A549 treated with ZK216348 at 1 μM for 4 hours (cell line): ENCODE results near the gene DDAH2. TPM values are rescaled to one million over a fixed set of nuclear protein-coding genes. Genes with fewer than 3 reads are reported as not detected.

Source experiments
- total RNA-seq: library from RNA; stranded (reverse); fragments of 200-300 nt; extraction: Qiagen RNA extraction; gene quantifications from 5 replicates; pipeline ENCODE4 v1.2.3, GENCODE V29; 2022; ENCODE audit warnings: low read depth

DDAH2 gene
- 27.1 to 32.0 TPM (median 31.7 TPM) in 5 replicates for total RNA-seq

DNA sequence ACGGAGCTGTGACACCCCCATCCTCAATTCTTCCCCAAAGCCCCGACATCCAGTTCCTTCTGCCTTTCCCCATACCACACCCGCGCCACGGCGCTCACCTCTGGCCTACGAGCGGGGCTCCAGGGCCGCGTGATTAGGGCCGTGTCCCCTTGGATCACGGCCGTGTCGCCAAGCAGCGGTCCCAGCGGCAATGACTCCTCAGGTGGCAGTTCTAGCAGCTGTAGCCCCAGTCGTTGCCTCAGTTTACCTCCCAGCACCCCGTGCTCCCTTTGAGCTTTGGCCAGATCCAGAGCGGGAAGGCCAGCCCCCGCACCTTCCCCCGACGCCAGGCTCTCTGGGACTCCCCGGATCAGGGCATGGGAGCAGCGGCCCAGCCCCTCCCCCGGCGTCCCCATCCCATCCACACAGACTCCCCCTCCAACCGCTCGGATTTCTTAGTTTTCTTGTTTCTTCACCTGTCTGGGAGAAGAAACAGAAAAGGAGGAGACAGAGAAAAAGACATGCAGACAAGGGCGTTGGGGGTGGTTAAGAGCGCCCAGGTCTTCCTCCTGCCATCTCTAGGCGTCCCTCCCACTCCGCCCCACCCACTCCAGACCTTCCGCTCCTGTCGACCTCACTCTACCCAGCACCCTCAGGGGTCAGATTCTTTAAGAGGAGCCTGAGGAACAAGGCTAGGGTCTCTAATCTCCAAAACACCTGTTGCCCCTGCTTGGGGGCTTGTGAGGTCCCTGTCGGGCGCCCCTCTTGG is at the start of gene DDAH2:
Gene DDAH2, minus strand, starts transcription at position 533 of the 748 bp plus-strand sequence. Its CDS starts 138 bp downstream, at position 395.

GRCh38 chr6:31776989-31777666 is 48.0 kb upstream of the DDAH2 start, which contains the start of gene VWA7:
Gene VWA7 (minus strand): TSS chr6:31777328. CDS start chr6:31776779, 549 bp downstream.

GRCh38 chr6:31762356-31762755 is 33.3 kb upstream of the DDAH2 start, which contains the start of gene SAPCD1:
Gene SAPCD1 (plus strand): TSS chr6:31762656. CDS start chr6:31763055, 399 bp downstream.

GRCh38 chr6:31739639-31740396 is 10.7 kb upstream of the DDAH2 start, which contains the start of gene MSH5:
Gene MSH5 (plus strand): TSS chr6:31740005. CDS start chr6:31740467, 462 bp downstream.

DNA sequence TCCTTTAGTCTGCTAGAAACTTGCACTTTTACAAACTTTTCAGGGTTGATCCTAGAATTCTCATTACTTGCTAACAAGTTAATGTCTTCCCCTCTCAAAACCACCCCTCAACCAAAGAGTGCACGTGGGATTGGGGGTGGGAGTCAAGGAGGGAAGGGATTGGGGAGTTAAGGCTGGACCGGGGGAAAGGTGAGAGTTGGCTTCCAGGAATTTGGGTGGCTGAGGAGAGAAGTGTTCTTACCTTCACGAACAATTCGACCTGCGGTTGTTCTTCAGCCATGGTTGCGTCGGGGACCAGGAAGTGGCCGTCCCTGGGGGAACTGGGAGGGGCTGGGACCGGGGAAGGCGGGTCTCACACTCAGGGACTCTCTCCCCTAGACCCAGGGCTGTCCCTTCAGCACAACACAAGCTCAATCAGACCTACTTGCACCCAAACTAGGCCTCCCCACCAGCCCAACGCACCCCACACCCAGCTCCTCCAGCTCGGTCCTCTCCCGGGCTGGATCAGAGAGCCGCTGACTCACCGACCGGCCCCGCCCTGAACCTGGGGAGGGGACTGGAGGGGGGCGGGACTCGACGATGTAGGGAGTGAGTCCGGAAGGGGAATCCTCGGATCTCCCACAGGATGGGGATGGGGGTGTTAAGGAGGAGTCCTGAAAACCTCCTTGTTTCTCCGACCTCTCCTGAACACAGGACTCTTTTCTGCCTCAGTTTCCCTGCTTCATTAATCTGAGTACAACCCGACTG is 7.1 kb upstream of the DDAH2 start, which contains the start of gene CLIC1:
Gene CLIC1, minus strand, starts transcription at position 510 of the 747 bp plus-strand sequence. Its CDS starts 230 bp downstream, at position 280.

DNA sequence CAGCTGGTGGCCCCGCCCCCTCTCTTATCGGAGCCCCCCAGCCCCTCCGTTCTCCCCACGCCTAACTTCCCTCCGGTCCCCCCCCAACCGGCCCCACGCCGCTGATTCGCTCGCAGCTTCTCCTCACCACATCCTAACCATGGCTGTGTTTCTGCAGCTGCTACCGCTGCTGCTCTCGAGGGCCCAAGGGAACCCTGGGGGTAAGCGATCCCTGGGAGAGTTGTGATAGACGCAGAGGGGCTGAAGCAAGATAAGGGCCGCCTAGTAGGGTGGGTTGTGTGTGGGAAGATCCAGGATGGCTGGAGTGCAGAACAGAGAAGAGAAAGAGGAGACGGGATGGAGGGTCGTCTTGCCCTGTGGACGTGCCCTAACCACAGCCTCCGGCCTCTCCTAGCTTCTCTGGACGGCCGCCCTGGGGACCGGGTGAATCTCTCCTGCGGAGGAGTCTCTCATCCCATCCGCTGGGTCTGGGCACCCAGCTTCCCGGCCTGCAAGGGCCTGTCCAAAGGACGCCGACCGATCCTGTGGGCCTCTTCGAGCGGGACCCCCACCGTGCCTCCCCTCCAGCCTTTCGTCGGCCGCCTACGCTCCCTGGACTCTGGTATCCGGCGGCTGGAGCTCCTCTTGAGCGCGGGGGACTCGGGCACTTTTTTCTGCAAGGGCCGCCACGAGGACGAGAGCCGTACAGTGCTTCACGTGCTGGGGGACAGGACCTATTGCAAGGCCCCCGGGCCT is 5.7 kb downstream of the DDAH2 start, which contains the start of gene MPIG6B:
Gene MPIG6B, plus strand, starts transcription at position 129 of the 735 bp plus-strand sequence. Its CDS starts 11 bp downstream, at position 140.

DNA sequence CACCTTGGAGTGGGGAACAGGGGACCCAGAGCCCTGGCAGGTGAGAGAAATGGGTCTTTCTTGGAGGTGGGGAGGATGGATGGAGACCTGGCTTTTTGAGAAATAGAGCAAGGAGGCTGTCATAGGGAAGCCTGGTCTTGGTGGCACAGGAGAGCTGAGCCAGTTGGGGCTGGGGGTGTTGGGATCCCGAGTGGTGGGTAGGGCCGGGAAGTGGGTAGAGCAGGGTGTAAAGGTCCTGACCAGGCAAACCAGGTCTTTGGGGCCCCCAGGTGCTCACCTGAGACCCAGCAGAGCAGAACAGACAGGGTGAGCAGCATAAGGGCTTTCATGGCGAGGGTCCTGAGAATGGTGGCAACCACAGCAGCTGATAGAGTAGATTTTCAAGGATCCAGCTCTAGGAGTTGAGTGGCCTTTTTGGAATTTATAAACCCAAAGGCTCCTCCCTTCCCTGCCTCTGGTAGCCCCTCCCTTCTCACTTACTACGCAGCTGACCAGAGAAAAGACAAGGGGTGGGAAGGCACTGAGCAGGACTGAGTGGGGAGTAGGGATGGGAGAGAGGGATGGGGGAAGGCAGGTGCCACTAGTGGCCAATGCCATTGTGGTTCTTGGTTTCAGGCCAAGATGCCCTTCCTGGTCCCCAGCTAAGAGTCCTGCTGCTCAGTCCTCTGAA is 7.6 kb downstream of the DDAH2 start, which contains the start of gene LY6G6C:
Gene LY6G6C, minus strand, starts transcription at position 396 of the 670 bp plus-strand sequence. Its CDS starts 67 bp downstream, at position 329.

GRCh38 chr6:31715022-31715958 is 13.8 kb downstream of the DDAH2 start, which contains the start of gene LY6G6D:
Gene LY6G6D (plus strand): TSS chr6:31715348. CDS start chr6:31715356, 8 bp downstream.

GRCh38 chr6:31706599-31706998 is 22.5 kb downstream of the DDAH2 start, which contains the start of gene LY6G6F:
Gene LY6G6F (plus strand): TSS chr6:31706866. CDS start chr6:31706907, 41 bp downstream.

DNA sequence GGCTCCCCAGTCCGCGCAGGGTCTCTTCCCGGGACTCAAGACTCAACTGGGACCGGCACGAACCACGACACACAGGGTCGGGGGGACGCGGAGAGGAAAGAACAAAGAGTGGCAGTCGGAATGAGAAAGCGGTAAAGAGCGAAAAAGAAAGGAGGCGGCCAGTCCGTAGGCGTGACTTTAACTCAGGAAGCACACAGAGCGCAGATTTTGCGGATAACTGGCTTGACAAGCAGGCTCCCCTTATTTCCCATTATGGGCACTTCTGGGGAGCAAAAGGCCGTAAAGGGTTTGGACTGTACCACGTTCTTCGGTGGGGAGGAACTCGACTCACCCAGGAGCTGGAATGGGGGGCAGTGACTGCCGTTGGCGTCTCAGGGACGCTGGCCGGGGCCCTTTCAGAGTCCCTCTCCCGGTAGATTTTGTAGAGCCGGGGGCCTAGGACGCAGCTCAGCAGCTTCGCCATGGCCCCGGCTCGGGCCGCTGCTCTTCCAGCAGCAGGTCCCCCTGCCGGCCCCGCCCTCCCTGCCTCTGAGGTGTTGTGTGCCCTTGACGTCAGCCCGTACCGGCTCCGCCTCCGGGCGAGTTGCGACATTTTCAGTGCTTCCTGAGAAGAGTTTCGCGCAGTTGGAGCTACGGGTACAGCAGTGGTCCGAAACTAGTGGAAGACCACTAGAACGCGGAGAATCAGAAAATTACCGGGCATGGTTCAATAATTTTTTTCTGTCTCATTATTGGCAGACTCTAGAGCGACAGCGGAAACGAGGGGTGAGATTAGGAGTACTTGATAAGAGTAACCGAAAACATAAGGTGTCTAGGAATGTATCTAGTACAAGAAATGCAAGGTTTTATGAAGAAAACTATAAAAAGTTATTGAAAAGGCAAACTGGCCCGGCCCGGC is 26.0 kb downstream of the DDAH2 start, which contains the start of gene ABHD16A:
Gene ABHD16A, minus strand, starts transcription at position 506 of the 898 bp plus-strand sequence. Its CDS starts 43 bp downstream, at position 463.

GRCh38 chr6:31680226-31681134 is 48.6 kb downstream of the DDAH2 start, which contains the start of gene LY6G5C:
Gene LY6G5C (minus strand): TSS chr6:31681067. CDS start chr6:31680373, 694 bp downstream.

Other genes starting within 250 kb of the DDAH2 start
- gene MICB, start 231.2 kb downstream of the DDAH2 start, total RNA-seq, result 5.2 to 8.6 TPM (median 7.9 TPM) in 5 replicates
- gene MCCD1, start 200.3 kb downstream of the DDAH2 start, total RNA-seq, result not detected in 5 replicates
- gene DDX39B, start 187.3 kb downstream of the DDAH2 start, total RNA-seq, result 359 to 433 TPM (median 396 TPM) in 5 replicates
- 0.33 to 1.3 TPM (median 0.69 TPM) in 5 replicates for gene ATP6V1G2, start 182.7 kb downstream of the DDAH2 start, total RNA-seq
- 5.9 to 13.0 TPM (median 12.5 TPM) in 5 replicates for gene NFKBIL1, start 181.7 kb downstream of the DDAH2 start, total RNA-seq
- gene LTA, start 157.0 kb downstream of the DDAH2 start, total RNA-seq, result not detected in 5 replicates
- gene TNF, start 153.7 kb downstream of the DDAH2 start, total RNA-seq, result 0.08 TPM in 1 of 5 replicates, not detected in the others
- 0.21 to 0.76 TPM (median 0.45 TPM) in 4 of 5 replicates, not detected in the other for gene LTB, start 146.9 kb downstream of the DDAH2 start, total RNA-seq
- not detected in 5 replicates for gene LST1, start 143.0 kb downstream of the DDAH2 start, total RNA-seq
- not detected in 5 replicates for gene NCR3, start 136.3 kb downstream of the DDAH2 start, total RNA-seq
- gene AIF1, start 114.1 kb downstream of the DDAH2 start, total RNA-seq, result not detected in 5 replicates
- gene PRRC2A, start 108.6 kb downstream of the DDAH2 start, total RNA-seq, result 59.3 to 94.8 TPM (median 86.5 TPM) in 5 replicates
- 100 to 165 TPM (median 145 TPM) in 5 replicates for gene BAG6, start 76.6 kb downstream of the DDAH2 start, total RNA-seq
- gene APOM, start 73.4 kb downstream of the DDAH2 start, total RNA-seq, result 2.2 to 3.7 TPM (median 3.5 TPM) in 5 replicates
- 11.1 to 14.5 TPM (median 12.9 TPM) in 5 replicates for gene C6orf47, start 68.5 kb downstream of the DDAH2 start, total RNA-seq
- 9.6 to 16.8 TPM (median 12.8 TPM) in 5 replicates for gene GPANK1, start 64.3 kb downstream of the DDAH2 start, total RNA-seq
- gene CSNK2B, start 63.2 kb downstream of the DDAH2 start, total RNA-seq, result 168 to 192 TPM (median 170 TPM) in 5 replicates
- gene LY6G5B, start 59.3 kb downstream of the DDAH2 start, total RNA-seq, result 3.2 to 6.4 TPM (median 5.2 TPM) in 5 replicates
- gene LY6G5C, start 48.2 kb downstream of the DDAH2 start, total RNA-seq, result 1.1 to 1.6 TPM (median 1.5 TPM) in 5 replicates
- gene ABHD16A, start 26.0 kb downstream of the DDAH2 start, total RNA-seq, result 13.2 to 19.1 TPM (median 17.6 TPM) in 5 replicates
- not detected in 5 replicates for gene LY6G6F, start 22.4 kb downstream of the DDAH2 start, total RNA-seq
- not detected in 5 replicates for gene LY6G6D, start 14.0 kb downstream of the DDAH2 start, total RNA-seq
- 0.20 to 0.42 TPM (median 0.29 TPM) in 3 of 5 replicates, not detected in the others for gene LY6G6C, start 7.6 kb downstream of the DDAH2 start, total RNA-seq
- gene MPIG6B, start 5.9 kb downstream of the DDAH2 start, total RNA-seq, result not detected in 5 replicates
- 433 to 509 TPM (median 491 TPM) in 5 replicates for gene CLIC1, start 7.2 kb upstream of the DDAH2 start, total RNA-seq
- 13.3 to 18.7 TPM (median 13.6 TPM) in 5 replicates for gene MSH5, start 10.7 kb upstream of the DDAH2 start, total RNA-seq
- gene SAPCD1, start 33.4 kb upstream of the DDAH2 start, total RNA-seq, result 3.7 to 5.9 TPM (median 4.9 TPM) in 5 replicates
- gene VWA7, start 48.0 kb upstream of the DDAH2 start, total RNA-seq, result 0.53 to 2.7 TPM (median 1.1 TPM) in 5 replicates
- 43.4 to 61.7 TPM (median 60.4 TPM) in 5 replicates for gene VARS1, start 66.5 kb upstream of the DDAH2 start, total RNA-seq
- 52.1 to 67.9 TPM (median 59.7 TPM) in 5 replicates for gene LSM2, start 77.7 kb upstream of the DDAH2 start, total RNA-seq
- 1.4 to 2.2 TPM (median 1.9 TPM) in 5 replicates for gene HSPA1L, start 86.0 kb upstream of the DDAH2 start, total RNA-seq
- 129 to 401 TPM (median 295 TPM) in 5 replicates for gene HSPA1A, start 86.2 kb upstream of the DDAH2 start, total RNA-seq
- 78.0 to 284 TPM (median 227 TPM) in 5 replicates for gene HSPA1B, start 98.4 kb upstream of the DDAH2 start, total RNA-seq
- gene NEU1, start 133.5 kb upstream of the DDAH2 start, total RNA-seq, result 20.9 to 35.3 TPM (median 29.4 TPM) in 5 replicates
- gene SLC44A4, start 149.7 kb upstream of the DDAH2 start, total RNA-seq, result 0.18 to 0.50 TPM (median 0.29 TPM) in 3 of 5 replicates, not detected in the others
- 17.2 to 32.6 TPM (median 30.9 TPM) in 5 replicates for gene EHMT2, start 168.4 kb upstream of the DDAH2 start, total RNA-seq
- gene ZBTB12, start 172.8 kb upstream of the DDAH2 start, total RNA-seq, result 2.0 to 5.0 TPM (median 4.5 TPM) in 5 replicates
- 0.33 to 0.47 TPM in 2 of 5 replicates, not detected in the others for gene C2, start 198.4 kb upstream of the DDAH2 start, total RNA-seq
- gene CFB, start 216.8 kb upstream of the DDAH2 start, total RNA-seq, result 1.6 to 3.2 TPM (median 2.0 TPM) in 5 replicates
- gene NELFE, start 229.7 kb upstream of the DDAH2 start, total RNA-seq, result 75.5 to 91.9 TPM (median 81.9 TPM) in 5 replicates
- gene SKIC2, start 229.9 kb upstream of the DDAH2 start, total RNA-seq, result 15.8 to 30.9 TPM (median 25.7 TPM) in 5 replicates
- 10.6 to 14.3 TPM (median 12.1 TPM) in 5 replicates for gene DXO, start 242.8 kb upstream of the DDAH2 start, total RNA-seq